Ascending aorta (tissue), 2 donors: ENCODE results near the gene ACSS3. TPM values are rescaled to one million over a fixed set of nuclear protein-coding genes. Genes with fewer than 3 reads are reported as not detected.
"Not testable (repeated sequence)": the region's sequence is repeated elsewhere in the genome, so short reads cannot be mapped to it uniquely, and the experiment has no call there.

Experiments used
- DNase-seq, 2 donors: peaks; one replicate each; pipeline ENCODE4 v3.0.0-alpha.2; 2019; ENCODE audit warnings: low spot score in 2 of 2
- H3K27ac ChIP-seq, 2 donors: fragments of 200-600 bp; sonication (generic); one replicate each; pipeline ENCODE4 v1.5.1; 2016 to 2017; ENCODE audit warnings: mild to moderate bottlenecking in 1 of 2
- H3K27me3 ChIP-seq: fragments of 200-600 bp; sonication (generic); one replicate; pipeline ENCODE4 v1.5.1; 2017
- H3K36me3 ChIP-seq, 2 donors: fragments of 200-600 bp; sonication (generic); one replicate each; pipeline ENCODE4 v1.5.1; 2016
- H3K4me1 ChIP-seq, 2 donors: fragments of 200-600 bp; sonication (generic); one replicate each; pipeline ENCODE4 v1.5.1; 2016 to 2017; ENCODE audit warnings: mild to moderate bottlenecking in 1 of 2
- H3K4me3 ChIP-seq, 2 donors: fragments of 200-600 bp; sonication (generic); one replicate each; pipeline ENCODE4 v1.5.1; 2016 to 2017; ENCODE audit warnings: mild to moderate bottlenecking in 1 of 2
- H3K9me3 ChIP-seq, 2 donors: fragments of 200-600 bp; sonication (generic); one replicate each; pipeline ENCODE4 v1.5.1; 2016
- CTCF ChIP-seq, 3 experiments: fragments of 200-600 bp in 2 of 3; fragments of 450-650 bp in 1 of 3; sonication (generic) in 2 of 3; IDR thresholded peaks; one replicate each; pipeline ENCODE4 v1.5.1; 2016 to 2019; ENCODE audit warnings: antibody characterized with exemption in 3 of 3, mild to moderate bottlenecking in 1 of 3, moderate library complexity in 1 of 3
- intact Hi-C: fragments of 100-400 bp; cut with DNase I; formaldehyde crosslinking; loops from one replicate; pipeline ENCODE4 v1.15.1; 2023
- total RNA-seq: library from RNA; depleted of rRNA; stranded (reverse); fragments of >200 nt; gene quantifications from one replicate; pipeline ENCODE4 v1.1.0, GENCODE V29; 2016

ACSS3 gene
- 11.6 TPM for total RNA-seq

GRCh38 chr12:81077686-81078441 lies at the start of gene ACSS3:
Gene ACSS3 (plus strand): TSS chr12:81078079. CDS start chr12:81078121, 42 bp downstream.
- peak within 1 kb of the TSS; percentile 91 to 93 for H3K27ac ChIP-seq
- intact Hi-C loops: loop anchor here (5.0 to 10.0 kb wide), 2 partner anchors 1279 to 1533 kb away; partner anchors contain the start of genes CCDC59 and METTL25
- H3K27me3 ChIP-seq: no peaks in the 10 kb centered on the region

GRCh38 chr12:81034926-81035325 lies 43.0 kb upstream of the ACSS3 start:
- H3K27me3 ChIP-seq: no peaks in the 10 kb centered on the region
- no peak for TF ChIP-seq CTCF (IDR thresholded peaks at IDR 0.05)
- intact Hi-C loops: no loop called here
- H3K27ac ChIP-seq: no peak overlapping the region
- DNase-seq: no peak
- no peak overlapping the region for H3K4me3 ChIP-seq
- peaks cover 0 to 5% of the 10 kb centered on the region in 2 donors for H3K9me3 ChIP-seq
- no peaks in the 10 kb centered on the region for H3K4me1 ChIP-seq
- H3K36me3 ChIP-seq: no peaks in the 10 kb centered on the region

More at GRCh38 chr12:81077686-81078441, at the start of gene ACSS3:
- TF ChIP-seq CTCF (IDR thresholded peaks at IDR 0.05): no peak
- H3K4me1 ChIP-seq: peaks cover 0 to 6% of the 10 kb centered on the region in 2 donors
- peak within 1 kb of the TSS; percentile 72 to 96 for H3K4me3 ChIP-seq
- H3K36me3 ChIP-seq: no peaks in the 10 kb centered on the region
- H3K9me3 ChIP-seq: no peaks in the 10 kb centered on the region
- DNase-seq: peak in 1 of 2 donors; percentile 78

GRCh38 chr12:81039231-81039630 lies 38.6 kb upstream of the ACSS3 start:
- Histone ChIP-seq H3K36me3 (no peaks in the 10 kb centered on the region), H3K4me1 (no peaks in the 10 kb centered on the region), H3K27me3 (no peaks in the 10 kb centered on the region), H3K4me3 (no peak overlapping the region), H3K27ac (no peak overlapping the region), H3K9me3 (no peaks in the 10 kb centered on the region)
- intact Hi-C loops: no loop called here
- no peak for TF ChIP-seq CTCF (IDR thresholded peaks at IDR 0.05)
- DNase-seq: no peak

GRCh38 chr12:81043979-81044740 lies 33.7 kb upstream of the ACSS3 start:
- H3K4me3 ChIP-seq: no peak overlapping the region
- no peaks in the 10 kb centered on the region for H3K4me1 ChIP-seq
- no peaks in the 10 kb centered on the region for H3K9me3 ChIP-seq
- intact Hi-C loops: no loop called here
- H3K36me3 ChIP-seq: no peaks in the 10 kb centered on the region
- no peak for TF ChIP-seq CTCF (IDR thresholded peaks at IDR 0.05)
- no peaks in the 10 kb centered on the region for H3K27me3 ChIP-seq
- no peak for DNase-seq
- H3K27ac ChIP-seq: no peak overlapping the region

- DNase-seq, H3K4me1 ChIP-seq, H3K27me3 ChIP-seq, intact Hi-C loops, H3K27ac ChIP-seq, H3K36me3 ChIP-seq, H3K4me3 ChIP-seq: not testable (repeated sequence)
- H3K9me3 ChIP-seq: peaks cover 0 to 12% of the 10 kb centered on the region in 2 donors
These were observed 12.9 kb upstream of the ACSS3 start for GRCh38 chr12:81064971-81065370.

GRCh38 chr12:81070846-81071245 lies 7.0 kb upstream of the ACSS3 start:
- H3K4me1 ChIP-seq: no peaks in the 10 kb centered on the region
- no peak for TF ChIP-seq CTCF (IDR thresholded peaks at IDR 0.05)
- H3K9me3 ChIP-seq: no peaks in the 10 kb centered on the region
- DNase-seq: no peak
- intact Hi-C loops: loop anchor here (10.0 kb wide), 1 partner anchor 1526 kb away; no protein-coding TSS in a partner anchor
- H3K27me3 ChIP-seq: no peaks in the 10 kb centered on the region
- H3K27ac ChIP-seq: no peak overlapping the region
- no peak overlapping the region for H3K4me3 ChIP-seq
- no peaks in the 10 kb centered on the region for H3K36me3 ChIP-seq
